Stimulated activated CD8-positive, alpha-beta memory T cell treated with anti-CD3 and anti-CD28 coated beads, Interleukin-7, amount 100 ng/mL, for 1 hour (primary cell): ENCODE results near the gene ZNF514.

Experiments
- DNase-seq, 2 donors: peaks; one replicate each; pipeline ENCODE4 v3.0.0-alpha.2; 2020; ENCODE audit warnings: low read depth in 2 of 2

The ZNF514 gene

DNA sequence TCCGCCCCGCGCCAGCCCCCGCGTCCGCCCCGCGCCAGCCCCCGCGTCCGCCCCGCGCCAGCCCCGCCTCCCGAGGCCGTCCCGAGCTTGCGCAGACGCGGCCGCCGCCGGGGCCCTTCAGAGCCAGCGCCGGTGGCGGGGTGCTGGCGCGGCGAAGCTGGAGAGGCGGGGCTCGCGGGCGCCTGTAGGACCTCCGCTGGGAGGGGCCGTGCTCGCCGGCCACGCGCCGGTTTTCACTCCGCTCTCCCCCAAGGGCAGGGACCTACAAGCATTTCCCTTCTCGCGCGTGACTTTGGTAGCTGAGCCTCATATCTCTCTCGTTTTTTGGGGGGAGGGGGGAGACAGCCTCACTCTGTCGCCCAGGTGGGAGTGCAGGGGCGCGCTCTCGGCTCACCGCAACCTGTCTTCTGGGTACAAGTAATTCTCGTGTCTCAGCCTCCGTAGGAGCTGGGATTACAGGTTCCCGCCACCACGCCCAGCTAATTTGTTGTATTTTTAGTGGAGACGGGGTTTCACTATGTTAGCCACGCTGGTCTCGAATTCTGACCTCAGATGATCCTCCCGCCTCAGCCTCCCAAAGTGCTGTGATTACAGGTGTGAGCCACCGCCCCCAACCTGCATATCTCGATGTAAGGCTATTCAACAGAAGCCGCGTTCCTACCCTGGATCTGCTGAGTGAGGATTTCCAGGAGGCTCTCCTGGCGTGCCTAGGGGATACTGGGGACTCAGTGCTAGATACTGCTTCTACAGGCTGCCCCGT is at the start of gene ZNF514:
ZNF514 (minus strand) TSS at position 159 of the 760 bp plus-strand sequence. CDS start 6,595 bp downstream, outside the sequence.
- DNase-seq: peak; percentile 43 to 60

DNA sequence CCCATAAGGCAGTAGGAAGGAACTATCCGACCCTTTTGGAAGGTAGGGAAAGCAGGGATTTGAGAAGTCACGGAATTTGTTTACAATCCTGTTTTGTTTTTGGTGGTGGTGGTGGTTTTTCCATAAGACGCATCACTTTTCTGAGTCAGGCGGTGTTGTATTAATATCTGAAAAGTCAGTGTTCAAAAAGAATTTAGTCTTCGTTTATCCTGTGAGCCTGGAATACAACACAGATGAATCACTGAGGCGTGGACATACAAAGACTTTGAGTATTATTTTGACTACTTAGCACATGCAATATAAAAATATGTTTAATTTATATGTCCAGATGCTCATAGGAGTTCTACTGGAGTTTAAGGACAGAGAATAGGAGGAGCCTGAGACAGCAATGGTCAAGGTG is 48.5 kb upstream of the ZNF514 start:
- DNase-seq: no peak

- DNase-seq: peak; percentile 56 to 60
These were observed 47.7 kb upstream of the ZNF514 start, which contains the start of gene ZNF892 for GRCh38 chr2:95207111-95207961. ZNF892 (plus strand) TSS chr2:95207521; CDS start chr2:95207816, 295 bp downstream.

- DNase-seq: no peak
These were observed 46.4 kb upstream of the ZNF514 start for GRCh38 chr2:95206096-95206495.

- no peak for DNase-seq
These were observed 44.7 kb upstream of the ZNF514 start for GRCh38 chr2:95204396-95204795.

DNA sequence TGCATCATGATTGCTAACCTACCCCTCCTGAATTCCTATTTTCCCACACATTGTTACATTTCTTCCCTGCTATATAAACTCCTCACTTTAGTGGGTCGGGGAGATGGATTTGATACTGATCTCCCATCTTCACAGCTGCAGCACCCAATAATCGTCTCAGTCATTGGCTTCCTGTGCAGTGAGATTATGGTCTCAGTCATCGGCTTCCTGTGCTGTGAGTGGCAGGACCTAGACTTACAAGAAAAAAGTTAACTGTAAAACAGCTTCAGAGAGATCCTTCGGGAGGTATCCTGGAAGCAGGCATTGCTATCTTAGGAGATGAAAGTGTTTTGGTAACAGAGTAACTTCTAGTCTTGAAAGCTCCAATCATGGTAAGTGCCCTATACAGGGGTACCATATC is 44.3 kb upstream of the ZNF514 start:
- DNase-seq: no peak

- peak; percentile 9 to 18 for DNase-seq
These were observed 33.3 kb upstream of the ZNF514 start for GRCh38 chr2:95192956-95193355.

GRCh38 chr2:95185973-95186372 is 26.3 kb upstream of the ZNF514 start:
- DNase-seq: no peak

DNA sequence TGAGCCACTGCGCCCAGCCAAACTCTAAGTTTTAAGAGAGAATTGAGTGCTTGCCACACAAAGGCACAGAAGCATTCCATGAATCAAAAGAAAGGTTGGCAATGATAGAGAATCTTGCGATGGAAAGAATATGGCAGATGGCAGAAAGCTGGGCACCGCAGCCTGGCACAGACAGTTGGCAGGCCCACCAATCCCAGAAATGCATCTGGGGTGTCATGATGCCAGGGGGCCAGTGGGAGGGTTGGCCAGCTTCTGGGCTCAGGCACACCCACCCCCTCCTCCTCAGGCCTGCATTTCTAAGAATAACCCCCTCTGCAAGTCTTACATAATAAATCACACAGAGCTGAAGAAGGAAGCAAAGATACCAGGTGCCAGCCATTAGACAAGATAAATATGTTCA is 25.5 kb upstream of the ZNF514 start:
- no peak for DNase-seq

DNA sequence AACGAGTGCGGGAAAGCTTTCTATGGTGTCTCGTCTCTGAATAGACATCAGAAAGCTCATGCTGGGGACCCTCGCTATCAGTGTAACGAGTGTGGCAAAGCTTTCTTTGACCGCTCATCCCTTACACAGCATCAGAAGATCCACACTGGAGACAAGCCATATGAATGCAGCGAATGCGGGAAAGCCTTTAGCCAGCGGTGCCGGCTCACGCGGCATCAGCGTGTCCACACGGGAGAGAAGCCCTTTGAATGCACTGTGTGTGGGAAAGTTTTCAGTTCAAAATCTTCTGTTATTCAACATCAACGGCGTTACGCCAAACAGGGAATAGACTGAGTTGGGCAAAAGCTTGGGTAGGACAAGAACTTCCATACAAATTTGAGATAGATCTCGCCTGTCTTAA is 22.1 kb upstream of the ZNF514 start:
- no peak for DNase-seq

GRCh38 chr2:95179451-95179850 is 19.8 kb upstream of the ZNF514 start:
- DNase-seq: no peak

DNA sequence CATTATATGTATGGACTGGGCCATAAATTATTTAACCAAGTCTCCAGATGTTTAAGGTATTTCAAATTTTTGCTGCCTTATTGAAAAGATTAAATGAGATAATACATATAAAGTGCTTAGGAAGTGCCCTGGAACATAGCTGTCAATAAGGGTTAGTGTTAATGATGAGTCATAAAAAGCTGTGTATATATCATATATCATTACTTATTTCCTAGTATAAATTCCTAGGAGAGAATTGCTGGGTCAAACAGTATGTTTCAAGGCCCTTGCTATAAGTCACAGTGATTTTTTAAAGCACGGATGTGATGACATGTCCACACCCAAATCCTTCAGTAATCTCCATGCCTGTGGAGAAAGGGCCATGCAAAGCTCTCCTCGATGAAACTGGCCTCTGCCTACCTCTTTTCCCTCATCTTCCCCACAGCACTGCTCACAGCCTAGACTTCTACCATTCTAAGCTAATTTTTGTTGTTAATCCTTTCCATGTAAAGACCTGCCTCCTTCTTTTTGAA is 14.4 kb upstream of the ZNF514 start:
- no peak for DNase-seq

- no peak for DNase-seq
These were observed 12.3 kb upstream of the ZNF514 start for GRCh38 chr2:95171902-95172301.

- no peak for DNase-seq
These were observed 6.6 kb upstream of the ZNF514 start for GRCh38 chr2:95166065-95166763.

- DNase-seq: peak; percentile 95
These were observed 5.9 kb upstream of the ZNF514 start, which contains the start of gene ZNF2 for GRCh38 chr2:95165371-95166064. ZNF2 (plus strand) TSS chr2:95165809; CDS start chr2:95176227, 10,418 bp downstream.

DNA sequence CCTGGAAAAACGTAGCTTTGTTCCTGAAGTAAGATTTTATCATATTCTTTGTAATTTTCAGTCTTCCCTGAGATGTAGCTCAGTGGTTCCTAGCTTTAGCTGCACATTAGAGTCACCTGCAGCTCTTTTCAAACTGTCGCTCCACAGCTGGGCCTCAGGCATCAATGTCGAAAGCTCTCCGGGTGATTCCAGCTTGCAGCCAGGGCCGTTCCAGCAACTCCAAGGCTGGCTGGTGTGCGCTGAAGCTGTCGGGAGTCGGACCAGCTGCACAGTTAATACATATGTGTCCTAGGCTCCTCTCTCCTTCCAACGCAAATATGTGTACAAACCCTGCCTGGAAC is 5.4 kb upstream of the ZNF514 start:
- DNase-seq: no peak

GRCh38 chr2:95158891-95159619 is 593 bp downstream of the ZNF514 start:
- DNase-seq: no peak

DNA sequence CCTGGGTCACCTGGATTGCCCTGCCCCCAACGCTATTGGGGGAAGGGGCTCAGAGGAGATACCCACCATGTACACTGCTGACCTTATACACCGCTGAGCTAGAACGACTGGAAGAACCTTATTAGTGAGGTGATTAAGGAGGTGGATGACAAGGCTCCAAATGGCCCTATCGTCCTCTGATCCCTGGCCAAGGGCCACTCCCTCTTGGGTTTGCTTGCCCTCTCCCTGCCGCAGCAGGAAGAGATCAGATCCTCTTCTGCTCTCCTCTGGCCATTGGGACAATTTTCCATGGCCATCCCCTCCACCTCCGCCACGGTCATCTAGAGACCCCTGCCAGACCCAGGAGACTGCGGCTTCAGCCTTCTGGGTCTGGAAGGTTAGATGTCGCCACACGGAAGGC is 1.2 kb downstream of the ZNF514 start:
- DNase-seq: no peak

GRCh38 chr2:95149397-95149984 is 10.2 kb downstream of the ZNF514 start:
- DNase-seq: no peak

GRCh38 chr2:95143838-95144237 is 15.8 kb downstream of the ZNF514 start:
- no peak for DNase-seq
